ENCODE measurements around the gene BUB3. TPM values are rescaled to one million over a fixed set of nuclear protein-coding genes. Genes with fewer than 3 reads are reported as not detected.

The BUB3 gene
- total and polyA plus RNA-seq, 2 of the 4 experiments (the other 2 are of a cell fraction) = 215 to 384 TPM

DNA sequence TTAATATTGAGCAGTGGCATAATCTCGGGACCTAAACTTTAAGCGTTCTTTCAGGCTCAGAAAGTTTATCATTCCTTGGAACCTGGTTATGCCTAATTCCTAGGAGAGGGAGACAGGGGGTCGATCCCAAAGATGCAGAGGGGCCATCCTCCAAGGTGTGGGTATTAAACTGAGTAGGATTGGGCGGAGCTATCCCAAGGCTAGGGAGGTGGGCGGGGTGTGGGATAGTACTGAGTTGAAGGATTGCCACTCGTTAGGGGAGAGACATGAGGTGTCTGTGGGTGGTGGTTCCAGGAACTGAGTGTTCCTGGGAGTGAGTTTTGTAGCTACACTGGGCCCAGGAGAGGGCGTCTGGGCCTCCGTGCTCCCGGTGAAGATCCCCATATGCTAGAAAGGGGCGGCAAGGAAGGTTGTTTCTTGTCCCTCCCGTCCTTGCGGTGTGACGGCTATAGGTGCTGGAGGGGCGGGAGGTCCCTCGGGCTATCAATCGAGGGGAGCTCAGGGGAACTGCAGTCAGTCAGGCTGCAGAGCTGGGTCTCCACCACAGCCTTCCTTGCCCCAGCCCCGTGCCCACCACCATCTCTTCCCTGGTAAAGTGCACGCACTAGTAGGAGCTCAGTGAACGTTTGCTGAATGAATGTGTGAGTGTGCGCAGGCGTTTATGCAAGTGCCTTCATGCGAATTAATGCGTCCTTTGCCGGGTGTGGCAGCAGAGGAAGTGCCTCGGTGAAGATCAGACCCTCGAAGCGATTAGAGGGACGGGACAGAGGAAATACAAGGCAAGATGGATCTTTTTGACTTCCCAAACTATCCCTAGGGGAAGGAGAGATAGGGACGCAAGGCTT, 9.3 kb upstream of the BUB3 start:
- Histone ChIP-seq H3K9me3 (ENCODE audit: control insufficient read depth, insufficient read depth, low read length) (peaks cover 8% of the 10 kb centered on the region), H2BK20ac (ENCODE audit: low read depth, low read length) (no peak overlapping the region), H3K56ac (ENCODE audit: extremely low read depth, insufficient read depth, low read length) (no peak overlapping the region), H3K18ac (ENCODE audit: low read depth, low read length) (no peak overlapping the region), H2AK9ac (replicated peaks; ENCODE audit: low read depth, low read length, poor library complexity) (no peak overlapping the region), H2AFZ (replicated peaks; ENCODE audit: low read length, poor library complexity) (no peak overlapping the region), H2AK5ac (ENCODE audit: low read depth, low read length) (no peak overlapping the region), H4K8ac (ENCODE audit: low read depth in 2 of 2, low read length in 2 of 2) (no peak overlapping the region), H4K5ac (ENCODE audit: low read depth, low read length) (no peak overlapping the region), H3K4me2 (ENCODE audit: low read depth, low read length) (no peak overlapping the region), H4K20me1 (ENCODE audit: insufficient read depth, low read length) (0 out of 2 replicates have a peak, but pooled peaks cover 3% of the 10 kb centered on the region), H3K4ac (ENCODE audit: low read depth, low read length) (no peak overlapping the region), H2BK120ac (ENCODE audit: low read depth, low read length) (no peak overlapping the region), H3K36me3 (ENCODE audit: control insufficient read depth, insufficient read depth, low read length) (no peaks in the 10 kb centered on the region), H4K91ac (ENCODE audit: insufficient read depth, low read depth, low read length) (no peak overlapping the region), H3K27ac (ENCODE audit: insufficient read depth, low read length) (no peak overlapping the region), H2BK15ac (ENCODE audit: low read depth, low read length) (no peak overlapping the region), H3K9me1 (ENCODE audit: insufficient read depth, low read length) (no peaks in the 10 kb centered on the region; the same call in 1 of the 2 replicates), H3K4me1 (ENCODE audit: control insufficient read depth, insufficient read depth, low read length) (no peaks in the 10 kb centered on the region), H3K79me1 (ENCODE audit: low read depth in 1 of 2, low read length in 2 of 2) (no peaks in the 10 kb centered on the region), H3K9ac (ENCODE audit: low read depth, low read length) (no peak overlapping the region), H3K14ac (replicated peaks; ENCODE audit: low read depth, low read length) (no peak overlapping the region), H3K27me3 (ENCODE audit: control insufficient read depth, insufficient read depth, low read length) (peaks cover 100% of the 10 kb centered on the region), H3K23ac (ENCODE audit: low read depth, low read length) (no peak overlapping the region), H3K4me3 (ENCODE audit: insufficient read depth, low read depth, low read length) (no peak overlapping the region), H2BK5ac (ENCODE audit: low read depth, low read length, poor library complexity, severe bottlenecking) (no peak overlapping the region)
- ChIA-PET CTCF (no interaction called here), POLR2A (ENCODE audit: unreplicated experiment) (no interaction called here)
- no peak for ATAC-seq (ENCODE audit: low read depth)
- TF ChIP-seq POLR2A (IDR thresholded peaks at IDR 0.05; ENCODE audit: low read depth, low read length) = no peak
- TF ChIP-seq SMC3 (IDR thresholded peaks at IDR 0.05; ENCODE audit: low read depth, low read length) = no peak
- TF ChIP-seq, protein P1, sequence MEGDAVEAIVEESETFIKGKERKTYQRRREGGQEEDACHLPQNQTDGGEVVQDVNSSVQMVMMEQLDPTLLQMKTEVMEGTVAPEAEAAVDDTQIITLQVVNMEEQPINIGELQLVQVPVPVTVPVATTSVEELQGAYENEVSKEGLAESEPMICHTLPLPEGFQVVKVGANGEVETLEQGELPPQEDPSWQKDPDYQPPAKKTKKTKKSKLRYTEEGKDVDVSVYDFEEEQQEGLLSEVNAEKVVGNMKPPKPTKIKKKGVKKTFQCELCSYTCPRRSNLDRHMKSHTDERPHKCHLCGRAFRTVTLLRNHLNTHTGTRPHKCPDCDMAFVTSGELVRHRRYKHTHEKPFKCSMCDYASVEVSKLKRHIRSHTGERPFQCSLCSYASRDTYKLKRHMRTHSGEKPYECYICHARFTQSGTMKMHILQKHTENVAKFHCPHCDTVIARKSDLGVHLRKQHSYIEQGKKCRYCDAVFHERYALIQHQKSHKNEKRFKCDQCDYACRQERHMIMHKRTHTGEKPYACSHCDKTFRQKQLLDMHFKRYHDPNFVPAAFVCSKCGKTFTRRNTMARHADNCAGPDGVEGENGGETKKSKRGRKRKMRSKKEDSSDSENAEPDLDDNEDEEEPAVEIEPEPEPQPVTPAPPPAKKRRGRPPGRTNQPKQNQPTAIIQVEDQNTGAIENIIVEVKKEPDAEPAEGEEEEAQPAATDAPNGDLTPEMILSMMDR (conservative IDR thresholded peaks at IDR 0.05; ENCODE audit: low read depth, low read length) = no peak
- TF ChIP-seq CHD1 (IDR thresholded peaks at IDR 0.05; ENCODE audit: low read depth, low read length) = no peak
- TF ChIP-seq MAZ (IDR thresholded peaks at IDR 0.05; ENCODE audit: borderline replicate concordance, low read depth, low read length) = no peak
- no peak for TF ChIP-seq MXI1 (IDR thresholded peaks at IDR 0.05; ENCODE audit: borderline replicate concordance, low read depth, low read length)
- no peak for TF ChIP-seq CEBPB (IDR thresholded peaks at IDR 0.05; ENCODE audit: low read depth, low read length)
- no peak for TF ChIP-seq FOS (IDR thresholded peaks at IDR 0.05; ENCODE audit: low read depth, low read length)
- no peak for TF ChIP-seq NFE2L2 (IDR thresholded peaks at IDR 0.05; ENCODE audit: low read depth, low read length)
- TF ChIP-seq RCOR1 (IDR thresholded peaks at IDR 0.05; ENCODE audit: insufficient replicate concordance, low read length) = no peak
- TF ChIP-seq, protein P2, sequence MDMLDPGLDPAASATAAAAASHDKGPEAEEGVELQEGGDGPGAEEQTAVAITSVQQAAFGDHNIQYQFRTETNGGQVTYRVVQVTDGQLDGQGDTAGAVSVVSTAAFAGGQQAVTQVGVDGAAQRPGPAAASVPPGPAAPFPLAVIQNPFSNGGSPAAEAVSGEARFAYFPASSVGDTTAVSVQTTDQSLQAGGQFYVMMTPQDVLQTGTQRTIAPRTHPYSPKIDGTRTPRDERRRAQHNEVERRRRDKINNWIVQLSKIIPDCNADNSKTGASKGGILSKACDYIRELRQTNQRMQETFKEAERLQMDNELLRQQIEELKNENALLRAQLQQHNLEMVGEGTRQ (IDR thresholded peaks at IDR 0.05; ENCODE audit: low read depth, low read length) = no peak
- TF ChIP-seq MAFK (IDR thresholded peaks at IDR 0.05; ENCODE audit: low read depth, low read length) = no peak
- in situ Hi-C loops (cut with MboI; ENCODE audit: low sequenced_read_pairs) = loop anchor here (25.0 kb wide), 1 partner anchor 1242 kb away; no protein-coding TSS in a partner anchor
- 0% methylated on average over 4 of the region's 29 CpGs; no CpG with 5 or more reads in 1 of the 2 experiments for WGBS, 2 experiments (ENCODE audit: extremely low coverage in 2 of 2, insufficient read length in 1 of 2)
- intact Hi-C loops (cut with micrococcal nuclease) = no loop called here
- dilution Hi-C loops (cut with HindIII; ENCODE audit: low sequenced_read_pairs, unreplicated experiment) = no loop called here
- BruUV-seq (replicated peaks) = no TSS peak
- no peak for DNase-seq

All from IMR-90 (cell line).